Gastrocnemius medialis (tissue), 4 donors: ENCODE measurements around the gene TBX21.

ENCODE experiments used
- CTCF ChIP-seq, 5 experiments: fragments of 450-650 bp in 3 of 5; fragments of 200-600 bp in 2 of 5; sonication (generic) in 2 of 5; IDR thresholded peaks in 4 of 5; conservative IDR thresholded peaks in 1 of 5; 1 replicate in 4 of 5; 2 replicates in 1 of 5; pipeline ENCODE4 v1.5.1; 2016 to 2019; ENCODE audit warnings: antibody characterized with exemption in 5 of 5, mild to moderate bottlenecking in 3 of 5, moderate library complexity in 3 of 5
- POLR2A ChIP-seq, 2 donors: fragments of 450-650 bp; IDR thresholded peaks; one replicate each; pipeline ENCODE4 v1.6.1; 2017; ENCODE audit warnings: antibody characterized with exemption in 2 of 2, mild to moderate bottlenecking in 2 of 2, moderate library complexity in 2 of 2

- TF ChIP-seq CTCF (IDR thresholded peaks at IDR 0.05 in 4 of 5, conservative IDR thresholded peaks at IDR 0.05 in 1 of 5) (no peak), POLR2A (IDR thresholded peaks at IDR 0.05) (no peak)
Measured at GRCh38 chr17:47760409-47761140, 27.5 kb downstream of the TBX21 start.
